Kidney tubule cell (primary cell): ENCODE results near the gene DDX52.
"Not testable (repeated sequence)": the region's sequence is repeated elsewhere in the genome, so short reads cannot be mapped to it uniquely, and the experiment has no call there.

Source experiments
- DNase-seq: peaks from one replicate; pipeline ENCODE4 v3.0.0-alpha.2; 2018; ENCODE audit warnings: low spot score

Gene DDX52, protein sequence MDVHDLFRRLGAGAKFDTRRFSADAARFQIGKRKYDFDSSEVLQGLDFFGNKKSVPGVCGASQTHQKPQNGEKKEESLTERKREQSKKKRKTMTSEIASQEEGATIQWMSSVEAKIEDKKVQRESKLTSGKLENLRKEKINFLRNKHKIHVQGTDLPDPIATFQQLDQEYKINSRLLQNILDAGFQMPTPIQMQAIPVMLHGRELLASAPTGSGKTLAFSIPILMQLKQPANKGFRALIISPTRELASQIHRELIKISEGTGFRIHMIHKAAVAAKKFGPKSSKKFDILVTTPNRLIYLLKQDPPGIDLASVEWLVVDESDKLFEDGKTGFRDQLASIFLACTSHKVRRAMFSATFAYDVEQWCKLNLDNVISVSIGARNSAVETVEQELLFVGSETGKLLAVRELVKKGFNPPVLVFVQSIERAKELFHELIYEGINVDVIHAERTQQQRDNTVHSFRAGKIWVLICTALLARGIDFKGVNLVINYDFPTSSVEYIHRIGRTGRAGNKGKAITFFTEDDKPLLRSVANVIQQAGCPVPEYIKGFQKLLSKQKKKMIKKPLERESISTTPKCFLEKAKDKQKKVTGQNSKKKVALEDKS

GRCh38 chr17:37643118-37643766 is at the start of gene DDX52:
Gene DDX52 (minus strand): TSS chr17:37643446. CDS start chr17:37643420, 26 bp downstream.
- DNase-seq = peak; percentile 94

GRCh38 chr17:37691807-37692206 is 48.6 kb upstream of the DDX52 start:
- no peak for DNase-seq

DNA sequence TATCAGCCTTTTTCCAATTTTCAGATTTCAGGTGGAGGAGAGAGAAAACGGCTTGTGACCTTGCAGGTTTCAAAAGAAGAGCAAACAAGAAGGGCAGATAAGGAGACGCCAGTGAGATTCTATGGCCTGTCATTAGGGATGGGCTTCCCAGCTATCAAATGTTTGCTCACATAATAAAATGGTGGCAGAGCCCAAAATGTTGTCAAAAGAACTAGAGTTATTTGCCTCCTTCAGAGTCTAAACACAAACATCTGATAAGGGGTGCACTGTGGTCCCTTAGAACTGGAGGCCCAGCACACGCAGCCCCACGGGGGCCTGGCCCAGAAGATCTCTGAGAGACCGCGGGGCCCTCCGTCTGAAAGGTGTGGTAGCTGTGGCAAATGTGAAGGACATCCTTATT is 46.1 kb upstream of the DDX52 start:
- DNase-seq = no peak

GRCh38 chr17:37683454-37683984 is 40.3 kb upstream of the DDX52 start:
- DNase-seq = no peak

GRCh38 chr17:37682007-37682406 is 38.8 kb upstream of the DDX52 start:
- DNase-seq = no peak

- DNase-seq = not testable (repeated sequence)
Measured at GRCh38 chr17:37679995-37680394, 36.7 kb upstream of the DDX52 start.

- DNase-seq = peak; percentile 48
Measured at GRCh38 chr17:37678036-37678435, 34.8 kb upstream of the DDX52 start.

DNA sequence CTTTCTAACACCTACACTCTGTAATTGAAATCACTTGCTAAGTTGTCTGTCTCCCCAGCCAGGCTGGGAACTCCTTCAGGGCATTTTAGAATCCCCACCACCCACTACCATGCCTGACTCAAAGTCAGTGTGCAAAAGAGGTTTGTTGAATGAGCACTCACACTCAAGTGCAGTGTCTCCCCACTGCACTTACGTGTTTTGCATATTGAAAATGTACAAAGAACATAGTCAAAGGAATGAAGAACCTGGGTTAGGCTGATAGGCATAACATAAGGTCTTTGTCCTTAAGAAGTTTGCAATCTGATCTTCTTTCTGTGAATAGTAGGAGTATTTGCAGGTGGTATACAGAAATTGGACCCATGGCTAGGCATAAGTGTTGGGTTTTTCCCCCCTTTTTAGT is 33.8 kb upstream of the DDX52 start:
- no peak for DNase-seq

GRCh38 chr17:37676115-37676925 is 33.1 kb upstream of the DDX52 start:
- DNase-seq = peak; percentile 82

- no peak for DNase-seq
Measured at GRCh38 chr17:37674511-37674910, 31.3 kb upstream of the DDX52 start.

DNA sequence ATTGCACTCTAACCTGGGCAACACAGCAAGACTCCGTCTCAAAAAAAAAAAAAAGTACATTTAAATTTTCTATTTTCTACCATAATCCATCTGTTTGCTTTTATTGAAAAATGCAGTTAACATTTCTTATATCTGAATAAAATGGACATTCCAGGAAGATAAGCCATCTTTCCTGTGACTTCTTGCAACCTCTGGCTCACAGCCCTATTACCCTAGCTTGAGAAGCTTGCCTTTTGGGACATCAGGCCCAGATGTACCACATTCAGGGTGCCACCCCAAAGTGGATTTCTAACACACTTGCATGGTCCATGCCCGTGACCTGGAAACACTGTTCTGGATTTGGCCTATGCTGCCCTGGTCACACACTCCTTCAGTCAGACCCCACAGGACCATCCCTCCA is 30.1 kb upstream of the DDX52 start:
- DNase-seq = no peak

DNA sequence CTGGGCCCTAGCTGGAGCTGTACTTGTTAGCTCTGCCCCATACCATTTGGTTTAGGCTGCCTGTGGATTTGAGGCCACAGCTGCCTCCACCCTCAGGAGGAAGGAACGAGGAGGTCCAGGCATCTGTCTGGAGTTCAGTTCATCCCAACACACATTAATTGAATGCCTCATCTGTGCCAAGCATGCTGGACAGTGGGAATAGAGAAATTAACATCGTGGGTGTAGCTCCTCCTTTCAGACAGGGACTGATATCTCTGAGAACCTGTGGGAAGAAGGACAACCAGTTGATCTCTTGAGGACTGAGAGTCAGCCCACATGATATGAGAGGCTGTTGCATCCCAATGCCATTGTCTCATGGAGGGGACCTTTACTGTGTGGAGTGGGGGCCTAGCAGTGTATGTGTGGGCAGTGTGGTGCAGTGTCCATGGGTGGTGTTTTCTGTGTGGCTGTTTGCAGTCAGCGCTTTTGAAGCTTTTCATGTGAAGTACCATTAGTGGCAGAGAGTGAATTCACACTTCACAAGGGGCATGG is 29.4 kb upstream of the DDX52 start:
- DNase-seq = no peak

- DNase-seq = peak; percentile 97
Measured at GRCh38 chr17:37671824-37672547, 28.7 kb upstream of the DDX52 start.

DNA sequence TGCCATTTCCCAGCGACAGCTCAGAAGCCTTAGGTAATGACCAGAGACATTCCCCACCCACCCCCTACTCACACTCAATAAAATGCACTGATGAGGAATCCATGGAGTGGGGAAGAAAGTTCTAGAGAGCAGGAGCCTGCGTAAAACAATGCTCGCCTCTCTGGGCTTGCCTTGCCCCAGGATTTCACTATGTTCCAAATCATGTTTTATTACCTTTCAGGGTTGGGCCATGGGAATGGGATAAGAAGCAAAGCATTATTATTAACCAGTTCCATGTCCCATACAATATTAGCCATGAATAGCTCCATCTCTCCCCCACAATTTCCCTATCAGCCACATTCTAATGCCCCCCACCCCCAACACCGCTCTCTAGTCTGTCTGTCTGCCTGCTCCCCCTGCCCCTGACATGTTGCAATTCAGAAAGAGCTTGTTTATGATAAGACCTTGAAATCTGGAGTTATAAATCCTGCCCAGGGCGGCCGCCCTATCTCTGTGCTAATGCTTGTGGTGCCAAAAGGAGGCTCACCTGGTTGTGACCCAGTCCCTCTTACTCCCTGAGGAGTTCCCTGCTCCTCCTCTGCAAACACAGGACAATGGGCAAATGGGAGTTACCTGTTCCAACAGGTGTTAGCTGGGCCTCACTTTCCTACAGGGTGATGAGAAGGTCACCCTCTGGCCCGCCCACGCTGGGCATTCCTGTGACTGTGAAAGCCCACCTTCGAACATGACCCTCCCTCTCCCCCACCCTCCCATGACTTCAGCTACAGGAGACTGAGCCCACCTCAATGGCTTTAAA is 28.0 kb upstream of the DDX52 start:
- no peak for DNase-seq

DNA sequence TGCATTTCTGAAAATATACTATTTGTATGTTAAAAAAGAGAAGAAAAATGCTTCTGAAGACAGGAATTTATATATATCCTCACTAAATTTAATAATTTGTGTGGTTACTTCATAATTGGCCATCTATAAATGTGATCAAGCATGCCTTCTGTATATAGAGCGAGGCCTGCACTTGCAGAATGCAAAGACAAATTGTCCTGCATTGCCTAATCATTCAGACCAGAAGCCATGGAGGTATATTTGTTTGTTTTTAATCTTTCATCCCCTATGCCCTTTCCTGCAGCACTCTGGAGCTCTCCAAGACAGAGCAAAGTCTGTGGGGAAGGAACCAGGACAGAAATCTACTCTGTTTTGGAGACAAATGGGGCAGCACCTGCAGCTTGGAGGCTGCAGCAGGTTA is 23.8 kb upstream of the DDX52 start:
- no peak for DNase-seq

DNA sequence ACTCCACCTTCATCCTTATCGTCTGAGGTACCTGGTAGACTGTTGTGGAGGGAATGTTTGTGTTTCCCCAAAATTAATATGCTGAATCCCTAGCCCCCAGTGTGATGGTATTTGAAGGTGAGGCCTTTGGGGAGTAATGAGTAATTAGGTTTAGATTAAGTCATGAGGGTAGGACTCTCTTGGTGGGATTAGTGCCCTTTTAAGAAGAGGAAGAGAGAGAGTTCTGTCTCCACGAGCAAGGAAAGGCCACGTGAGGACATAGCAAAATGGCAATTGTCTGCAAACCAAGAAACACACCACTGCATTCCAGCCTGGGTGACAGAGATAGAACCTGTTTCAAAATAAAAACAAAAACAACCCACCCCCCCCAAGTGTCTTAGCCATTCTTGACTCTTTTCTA is 21.0 kb upstream of the DDX52 start:
- no peak for DNase-seq

- no peak for DNase-seq
Measured at GRCh38 chr17:37662353-37662752, 19.1 kb upstream of the DDX52 start.

- no peak for DNase-seq
Measured at GRCh38 chr17:37661400-37662014, 18.3 kb upstream of the DDX52 start.

DNA sequence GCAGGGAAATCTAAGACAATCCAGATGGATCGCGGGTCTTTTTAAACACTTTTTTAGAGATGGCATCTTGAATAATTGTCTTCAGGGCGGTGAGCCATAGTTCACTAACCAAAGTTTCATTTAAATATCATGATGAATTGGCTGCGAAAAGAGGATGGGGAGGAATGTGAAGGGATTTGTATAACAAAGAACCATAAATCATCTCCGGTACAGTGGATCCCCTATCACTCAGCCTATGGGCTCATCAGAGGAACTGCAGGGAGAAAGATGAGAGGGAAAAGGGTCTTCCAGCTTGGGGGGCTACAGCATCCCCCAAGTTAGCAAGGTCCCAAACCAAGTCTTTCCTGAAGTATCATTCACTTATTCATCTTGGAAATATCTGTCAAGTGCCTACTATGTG is 16.7 kb upstream of the DDX52 start:
- DNase-seq = no peak

- DNase-seq = no peak
Measured at GRCh38 chr17:37657202-37657601, 14.0 kb upstream of the DDX52 start.
